Activated CD8-positive, alpha-beta T cell treated with anti-CD3 and anti-CD28 coated beads for 36 hours (primary cell): ENCODE measurements around the gene RUFY2. TPM values are rescaled to one million over a fixed set of nuclear protein-coding genes. Genes with fewer than 3 reads are reported as not detected.

Experiments
- ATAC-seq: fragments of 200-7000 bp; cut with Tn5 transposase; one replicate; pipeline ENCODE4 v1.10.0; 2021; ENCODE audit warnings: mild to moderate bottlenecking, moderate library complexity
- CTCF ChIA-PET: fragments of 350-600 bp; sonication (Branson Sonifier 250); formaldehyde crosslinking; loops from one replicate; lab custom pipeline; 2021; ENCODE audit warnings: antibody characterized with exemption; lab: Charles Lee
- POLR2A ChIA-PET: fragments of 350-600 bp; sonication (Branson Sonifier 250); formaldehyde crosslinking; loops from one replicate; lab custom pipeline; 2021; ENCODE audit warnings: antibody characterized with exemption; lab: Charles Lee
- DNase-seq: peaks from one replicate; pipeline ENCODE4 v3.0.0-alpha.2; 2020
- H3K27ac Mint-ChIP-seq: one replicate; pipeline ENCODE4 v1.8.0; 2021; ENCODE audit warnings: mild to moderate bottlenecking, mixed read lengths
- H3K27me3 Mint-ChIP-seq: one replicate; pipeline ENCODE4 v1.8.0; 2021; ENCODE audit warnings: mixed read lengths
- H3K36me3 Mint-ChIP-seq: one replicate; pipeline ENCODE4 v1.8.0; 2021; ENCODE audit warnings: low read depth, mixed read lengths
- H3K4me1 Mint-ChIP-seq: one replicate; pipeline ENCODE4 v1.8.0; 2021; ENCODE audit warnings: low read depth, mixed read lengths
- H3K4me3 Mint-ChIP-seq: one replicate; pipeline ENCODE4 v1.8.0; 2021; ENCODE audit warnings: mild to moderate bottlenecking, moderate library complexity, mixed read lengths
- H3K9me3 Mint-ChIP-seq: one replicate; pipeline ENCODE4 v1.8.0; 2021; ENCODE audit warnings: mixed read lengths
- intact Hi-C: fragments of 100-400 bp; cut with micrococcal nuclease; formaldehyde crosslinking; loops from one replicate; pipeline ENCODE4 v1.10.0; 2022
- total RNA-seq, 2 experiments: library from RNA; stranded (reverse); gene quantifications; one replicate each; pipeline ENCODE4 v1.2.3, GENCODE V29; 2021
- TF ChIP-seq, protein P1 (sequence below): fragments of 200-600 bp; IDR thresholded peaks from one replicate; pipeline ENCODE4 v1.8.0; 2022; ENCODE audit warnings: antibody characterized with exemption, mild to moderate bottlenecking

Gene RUFY2
- total RNA-seq, 2 experiments from 2014 or later: 7.8 to 8.0 TPM

DNA sequence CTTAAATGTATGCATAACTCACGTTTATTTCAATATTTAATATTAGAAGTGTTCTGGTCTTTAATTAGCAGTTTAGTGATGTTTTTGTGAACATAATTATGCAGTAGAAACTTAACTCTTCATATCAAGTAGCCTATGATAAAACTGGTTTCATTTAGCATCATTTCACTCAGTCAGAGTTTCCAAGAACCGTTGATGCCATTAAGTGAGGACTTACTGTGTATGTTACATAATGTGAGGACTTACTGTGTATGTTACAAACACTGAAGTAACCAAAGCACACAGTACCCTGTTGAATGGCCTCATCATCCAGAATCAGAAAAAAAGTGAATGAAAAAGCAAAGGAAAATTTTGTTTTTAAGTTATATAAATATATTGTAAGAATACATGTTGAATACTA lies 41.5 kb downstream of the RUFY2 start:
- Mint-ChIP-seq H3K9me3 (no peaks in the 10 kb centered on the region), H3K4me3 (no peak overlapping the region), H3K4me1 (peaks cover 3% of the 10 kb centered on the region), H3K27me3 (no peaks in the 10 kb centered on the region), H3K27ac (no peak overlapping the region), H3K36me3 (peaks cover 9% of the 10 kb centered on the region)
- no peak for ATAC-seq
- TF ChIP-seq, protein P1, sequence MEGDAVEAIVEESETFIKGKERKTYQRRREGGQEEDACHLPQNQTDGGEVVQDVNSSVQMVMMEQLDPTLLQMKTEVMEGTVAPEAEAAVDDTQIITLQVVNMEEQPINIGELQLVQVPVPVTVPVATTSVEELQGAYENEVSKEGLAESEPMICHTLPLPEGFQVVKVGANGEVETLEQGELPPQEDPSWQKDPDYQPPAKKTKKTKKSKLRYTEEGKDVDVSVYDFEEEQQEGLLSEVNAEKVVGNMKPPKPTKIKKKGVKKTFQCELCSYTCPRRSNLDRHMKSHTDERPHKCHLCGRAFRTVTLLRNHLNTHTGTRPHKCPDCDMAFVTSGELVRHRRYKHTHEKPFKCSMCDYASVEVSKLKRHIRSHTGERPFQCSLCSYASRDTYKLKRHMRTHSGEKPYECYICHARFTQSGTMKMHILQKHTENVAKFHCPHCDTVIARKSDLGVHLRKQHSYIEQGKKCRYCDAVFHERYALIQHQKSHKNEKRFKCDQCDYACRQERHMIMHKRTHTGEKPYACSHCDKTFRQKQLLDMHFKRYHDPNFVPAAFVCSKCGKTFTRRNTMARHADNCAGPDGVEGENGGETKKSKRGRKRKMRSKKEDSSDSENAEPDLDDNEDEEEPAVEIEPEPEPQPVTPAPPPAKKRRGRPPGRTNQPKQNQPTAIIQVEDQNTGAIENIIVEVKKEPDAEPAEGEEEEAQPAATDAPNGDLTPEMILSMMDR: no peak
- ChIA-PET POLR2A (no interaction called here), CTCF (no interaction called here)
- intact Hi-C loops: no loop called here
- DNase-seq: no peak

DNA sequence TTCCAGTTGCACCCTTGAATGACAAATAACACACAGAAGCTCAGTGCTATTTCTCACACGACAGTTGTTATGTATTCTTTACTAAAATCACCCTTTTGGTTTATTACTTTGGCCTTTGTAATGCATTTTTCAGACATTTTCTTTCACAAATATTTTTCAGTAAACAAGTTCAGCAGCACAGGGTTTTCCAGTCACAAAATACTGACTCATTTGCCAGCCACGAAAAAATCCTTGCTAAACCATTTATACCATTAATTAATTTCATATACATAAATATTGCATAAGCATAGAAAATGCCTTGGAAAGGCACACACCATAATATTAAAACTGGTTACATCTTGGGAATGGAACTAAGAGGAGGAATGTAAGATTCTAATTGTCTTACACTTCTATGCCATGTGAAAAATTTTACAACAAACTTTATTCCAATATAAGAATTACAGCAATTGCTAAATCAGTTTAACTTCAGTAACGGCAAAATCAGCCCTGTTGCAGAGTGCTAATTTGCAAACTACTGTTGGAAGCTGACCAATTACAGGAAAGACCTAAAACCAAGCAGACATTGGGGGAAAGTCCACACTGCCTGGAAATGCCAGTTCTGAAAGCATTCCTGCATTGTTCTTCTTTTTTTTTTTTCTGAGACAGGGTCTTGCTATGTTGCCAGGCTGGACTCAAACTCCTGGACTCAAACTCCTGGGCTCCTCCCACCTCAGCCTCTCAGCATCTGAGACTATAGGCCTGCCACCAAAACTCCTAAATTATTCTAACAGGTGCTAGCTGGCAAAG lies 42.8 kb downstream of the RUFY2 start:
- DNase-seq (no peak), ATAC-seq (no peak)
- H3K27ac Mint-ChIP-seq: peak overlapping the region; percentile 35
- no peak overlapping the region for H3K4me3 Mint-ChIP-seq
- H3K4me1 Mint-ChIP-seq: peaks cover 3% of the 10 kb centered on the region
- ChIA-PET CTCF (interaction anchor here (3.3 kb wide), 1 partner anchor 16 kb away, joined by 16 read pairs; no protein-coding TSS in a partner anchor), POLR2A (no interaction called here)
- H3K27me3 Mint-ChIP-seq: no peaks in the 10 kb centered on the region
- no peaks in the 10 kb centered on the region for H3K9me3 Mint-ChIP-seq
- TF ChIP-seq, protein P1: no peak
- intact Hi-C loops: no loop called here
- peaks cover 2% of the 10 kb centered on the region for H3K36me3 Mint-ChIP-seq

DNA sequence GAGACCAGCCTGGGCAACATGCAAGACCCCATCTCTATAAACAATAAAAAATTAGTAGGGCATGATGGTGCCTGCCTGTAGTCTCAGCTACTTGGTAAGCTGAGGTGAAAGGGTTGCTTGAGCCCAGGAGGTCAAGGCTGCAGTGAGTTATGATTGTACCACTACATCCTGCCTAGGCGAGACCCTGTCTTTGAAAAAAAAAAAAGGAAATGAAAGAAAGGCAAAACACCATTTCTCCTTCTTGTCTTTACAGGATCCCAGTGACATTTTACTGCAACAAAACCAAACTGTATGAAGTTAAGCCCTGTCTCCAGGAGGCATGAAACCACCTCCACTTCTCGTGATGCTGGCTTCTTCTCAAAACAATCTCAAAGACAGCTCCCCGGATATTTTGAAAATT lies 44.5 kb downstream of the RUFY2 start:
- TF ChIP-seq, protein P1: no peak
- ChIA-PET POLR2A (no interaction called here), CTCF (interaction anchor here (1.0 to 3.3 kb wide), 2 partner anchors 14 to 150 kb away, joined by 3 to 16 read pairs; no protein-coding TSS in a partner anchor)
- intact Hi-C loops: no loop called here
- peaks cover 2% of the 10 kb centered on the region for H3K36me3 Mint-ChIP-seq
- no peaks in the 10 kb centered on the region for H3K27me3 Mint-ChIP-seq
- H3K27ac Mint-ChIP-seq: no peak overlapping the region
- ATAC-seq (no peak), DNase-seq (no peak)
- H3K9me3 Mint-ChIP-seq: no peaks in the 10 kb centered on the region
- H3K4me3 Mint-ChIP-seq: no peak overlapping the region
- H3K4me1 Mint-ChIP-seq: peaks cover 3% of the 10 kb centered on the region

DNA sequence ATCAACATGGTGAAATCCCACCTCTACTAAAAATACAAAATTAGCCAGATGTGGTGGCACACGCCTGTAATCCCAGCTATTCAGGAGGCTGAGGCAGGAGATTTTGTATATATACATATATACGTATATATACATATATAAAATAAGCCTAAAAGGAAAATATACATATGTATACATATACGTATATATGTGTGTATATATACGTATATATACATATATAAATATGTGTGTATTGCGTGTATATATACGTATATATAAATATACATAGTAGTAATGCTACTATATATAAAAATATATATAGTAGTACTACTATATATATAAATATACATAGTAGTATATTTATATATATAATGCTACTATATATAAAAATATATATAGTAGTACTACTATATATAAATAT lies 47.9 kb downstream of the RUFY2 start:
- no peak for ATAC-seq
- intact Hi-C loops: no loop called here
- CTCF ChIA-PET: no interaction called here

More for the DNA sequence above, 47.9 kb downstream of the RUFY2 start:
- Mint-ChIP-seq H3K9me3 (no peaks in the 10 kb centered on the region), H3K27me3 (no peaks in the 10 kb centered on the region), H3K4me3 (no peak overlapping the region), H3K4me1 (no peaks in the 10 kb centered on the region), H3K36me3 (peaks cover 3% of the 10 kb centered on the region), H3K27ac (no peak overlapping the region)
- POLR2A ChIA-PET: interaction anchor here (1.1 kb wide), 1 partner anchor 10 kb away, joined by 4 read pairs; no protein-coding TSS in a partner anchor
- no peak for DNase-seq
- TF ChIP-seq, protein P1: no peak
